ENCODE data around the gene OR52L1. TPM values are rescaled to one million over a fixed set of nuclear protein-coding genes. Genes with fewer than 3 reads are reported as not detected.

The OR52L1 gene
- total RNA-seq, 1 donor from 2014 or later = not detected

GRCh38 chr11:5955586-5955985 is 31.2 kb downstream of the OR52L1 start:
- TF ChIP-seq, protein P1, sequence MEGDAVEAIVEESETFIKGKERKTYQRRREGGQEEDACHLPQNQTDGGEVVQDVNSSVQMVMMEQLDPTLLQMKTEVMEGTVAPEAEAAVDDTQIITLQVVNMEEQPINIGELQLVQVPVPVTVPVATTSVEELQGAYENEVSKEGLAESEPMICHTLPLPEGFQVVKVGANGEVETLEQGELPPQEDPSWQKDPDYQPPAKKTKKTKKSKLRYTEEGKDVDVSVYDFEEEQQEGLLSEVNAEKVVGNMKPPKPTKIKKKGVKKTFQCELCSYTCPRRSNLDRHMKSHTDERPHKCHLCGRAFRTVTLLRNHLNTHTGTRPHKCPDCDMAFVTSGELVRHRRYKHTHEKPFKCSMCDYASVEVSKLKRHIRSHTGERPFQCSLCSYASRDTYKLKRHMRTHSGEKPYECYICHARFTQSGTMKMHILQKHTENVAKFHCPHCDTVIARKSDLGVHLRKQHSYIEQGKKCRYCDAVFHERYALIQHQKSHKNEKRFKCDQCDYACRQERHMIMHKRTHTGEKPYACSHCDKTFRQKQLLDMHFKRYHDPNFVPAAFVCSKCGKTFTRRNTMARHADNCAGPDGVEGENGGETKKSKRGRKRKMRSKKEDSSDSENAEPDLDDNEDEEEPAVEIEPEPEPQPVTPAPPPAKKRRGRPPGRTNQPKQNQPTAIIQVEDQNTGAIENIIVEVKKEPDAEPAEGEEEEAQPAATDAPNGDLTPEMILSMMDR (IDR thresholded peaks at IDR 0.05) = no peak
- peaks cover 5% of the 10 kb centered on the region for H3K9me3 Mint-ChIP-seq (ENCODE audit: unreplicated experiment)
- no peaks in the 10 kb centered on the region for H3K27me3 Mint-ChIP-seq (ENCODE audit: unreplicated experiment)
- no peak overlapping the region for H3K27ac Mint-ChIP-seq (ENCODE audit: unreplicated experiment)
- no peak for DNase-seq (ENCODE audit: extremely low spot score, unreplicated experiment)
- no peaks in the 10 kb centered on the region for H3K36me3 Mint-ChIP-seq (ENCODE audit: unreplicated experiment)
- no peak overlapping the region for H3K4me3 Mint-ChIP-seq (ENCODE audit: unreplicated experiment)
- no peaks in the 10 kb centered on the region for H3K4me1 Mint-ChIP-seq (ENCODE audit: unreplicated experiment)

DNA sequence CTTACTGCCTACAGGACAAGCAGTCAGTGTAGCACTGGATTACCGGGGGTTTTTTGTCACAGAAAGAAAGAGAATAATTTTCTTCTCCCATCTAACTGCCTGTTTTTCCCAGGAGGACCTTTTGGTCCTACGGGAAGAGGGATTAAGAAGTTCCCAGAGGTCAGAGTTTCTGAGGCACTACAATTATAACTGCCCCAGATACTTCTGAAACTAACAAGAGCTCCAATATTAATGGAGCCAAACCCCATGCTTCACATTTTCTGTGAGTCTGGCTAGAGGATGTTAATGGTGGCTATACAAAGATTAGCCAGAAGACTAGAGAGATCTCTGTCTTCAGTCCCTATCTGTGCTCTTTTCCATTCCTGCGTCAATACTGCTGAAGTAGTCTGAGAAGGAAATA is 44.8 kb downstream of the OR52L1 start, which contains the start of gene OR56A3:
Gene OR56A3, plus strand, starts transcription at position 301 of the 400 bp plus-strand sequence. CDS start 5,096 bp downstream, outside the sequence.
- Mint-ChIP-seq H3K4me3 (ENCODE audit: unreplicated experiment) (no peak within 1 kb of the TSS), H3K27ac (ENCODE audit: unreplicated experiment) (no peak within 1 kb of the TSS), H3K36me3 (ENCODE audit: unreplicated experiment) (no peaks in the 10 kb centered on the region), H3K4me1 (ENCODE audit: unreplicated experiment) (no peaks in the 10 kb centered on the region), H3K9me3 (ENCODE audit: unreplicated experiment) (peaks cover 20% of the 10 kb centered on the region), H3K27me3 (ENCODE audit: unreplicated experiment) (no peaks in the 10 kb centered on the region)
- TF ChIP-seq, protein P1 (IDR thresholded peaks at IDR 0.05) = no peak
- DNase-seq (ENCODE audit: extremely low spot score, unreplicated experiment) = no peak

DNA sequence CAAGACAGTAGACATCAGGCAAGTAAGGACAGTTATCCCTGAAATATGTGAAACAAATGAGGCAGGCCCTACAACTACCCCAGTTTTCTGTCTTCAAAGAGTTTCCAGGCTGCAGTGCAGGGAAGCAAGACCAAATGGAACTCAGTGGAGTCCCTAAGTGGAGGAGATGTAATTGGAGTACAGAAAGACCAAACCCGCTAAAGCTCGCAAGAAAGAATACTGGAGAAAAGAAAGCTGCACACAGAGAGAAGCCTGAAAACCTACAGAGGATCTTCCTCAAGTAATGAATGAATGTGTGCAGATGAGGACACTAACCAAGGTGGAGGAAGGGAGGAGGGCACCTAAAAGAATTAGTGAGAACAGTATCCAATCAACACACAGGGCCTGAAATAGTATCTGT is 46.0 kb downstream of the OR52L1 start:
- DNase-seq (ENCODE audit: extremely low spot score, unreplicated experiment) = no peak
- TF ChIP-seq, protein P1 (IDR thresholded peaks at IDR 0.05) = no peak
- no peak overlapping the region for H3K27ac Mint-ChIP-seq (ENCODE audit: unreplicated experiment)
- peaks cover 31% of the 10 kb centered on the region for H3K9me3 Mint-ChIP-seq (ENCODE audit: unreplicated experiment)
- H3K27me3 Mint-ChIP-seq (ENCODE audit: unreplicated experiment) = no peaks in the 10 kb centered on the region
- no peaks in the 10 kb centered on the region for H3K4me1 Mint-ChIP-seq (ENCODE audit: unreplicated experiment)
- H3K36me3 Mint-ChIP-seq (ENCODE audit: unreplicated experiment) = no peaks in the 10 kb centered on the region
- H3K4me3 Mint-ChIP-seq (ENCODE audit: unreplicated experiment) = no peak overlapping the region

- no peak overlapping the region for H3K4me3 Mint-ChIP-seq (ENCODE audit: unreplicated experiment)
- TF ChIP-seq, protein P1 (IDR thresholded peaks at IDR 0.05) = no peak
- H3K27ac Mint-ChIP-seq (ENCODE audit: unreplicated experiment) = no peak overlapping the region
- DNase-seq (ENCODE audit: extremely low spot score, unreplicated experiment) = peak; percentile 76
- no peaks in the 10 kb centered on the region for H3K27me3 Mint-ChIP-seq (ENCODE audit: unreplicated experiment)
- no peaks in the 10 kb centered on the region for H3K4me1 Mint-ChIP-seq (ENCODE audit: unreplicated experiment)
- H3K9me3 Mint-ChIP-seq (ENCODE audit: unreplicated experiment) = peaks cover 35% of the 10 kb centered on the region
- H3K36me3 Mint-ChIP-seq (ENCODE audit: unreplicated experiment) = no peaks in the 10 kb centered on the region
These were observed 48.2 kb downstream of the OR52L1 start for GRCh38 chr11:5938603-5938965.

DNA sequence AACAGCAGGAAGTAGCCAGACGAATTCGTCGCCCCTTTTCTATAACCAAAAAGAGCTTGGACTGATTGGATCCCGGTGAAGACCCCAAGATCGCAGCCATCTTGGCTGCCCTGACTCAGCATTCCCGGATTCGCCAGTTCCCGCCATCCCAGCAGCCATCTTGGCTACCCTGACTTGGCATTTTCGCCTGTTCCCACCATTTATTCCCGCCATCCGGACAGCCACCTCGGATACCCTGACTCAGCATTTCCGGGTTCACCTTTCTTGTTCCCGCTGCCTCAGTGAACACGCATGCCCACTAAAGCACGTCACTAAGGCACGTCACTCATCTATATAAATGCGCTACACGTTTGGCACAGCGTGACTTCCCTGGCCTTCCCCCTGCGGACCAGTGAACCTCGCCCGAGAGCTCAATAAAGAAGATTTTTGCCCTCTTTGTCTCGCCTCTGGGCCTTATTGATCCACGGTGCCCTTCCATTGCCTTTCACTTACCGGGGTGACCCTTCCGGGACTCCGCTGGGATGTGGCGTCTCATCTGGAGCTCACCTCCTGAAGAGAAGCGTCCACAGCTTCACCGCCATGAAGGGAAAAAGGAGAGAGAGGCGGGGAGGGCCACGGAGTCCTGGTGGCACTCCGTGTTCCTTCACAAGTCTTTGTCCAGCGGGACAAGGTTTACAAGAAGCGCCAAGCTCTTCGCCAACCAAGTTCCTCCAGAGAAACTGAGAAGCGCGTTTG is 48.8 kb downstream of the OR52L1 start:
- Mint-ChIP-seq H3K4me1 (ENCODE audit: unreplicated experiment) (no peaks in the 10 kb centered on the region), H3K27ac (ENCODE audit: unreplicated experiment) (no peak overlapping the region), H3K36me3 (ENCODE audit: unreplicated experiment) (no peaks in the 10 kb centered on the region), H3K27me3 (ENCODE audit: unreplicated experiment) (no peaks in the 10 kb centered on the region), H3K4me3 (ENCODE audit: unreplicated experiment) (no peak overlapping the region), H3K9me3 (ENCODE audit: unreplicated experiment) (peaks cover 41% of the 10 kb centered on the region)
- DNase-seq (ENCODE audit: extremely low spot score, unreplicated experiment) = peak; percentile 63
- TF ChIP-seq, protein P1 (IDR thresholded peaks at IDR 0.05) = no peak

Other genes with a start within 250 kb of the OR52L1 start
- gene OR52N4, start 232.7 kb downstream of the OR52L1 start, total RNA-seq = not detected in 2 replicates
- gene OR52N5, start 203.6 kb downstream of the OR52L1 start, total RNA-seq = not detected in 2 replicates
- not detected in 2 replicates for gene OR52N1, start 195.7 kb downstream of the OR52L1 start, total RNA-seq
- not detected in 2 replicates for gene OR52N2, start 178.1 kb downstream of the OR52L1 start, total RNA-seq
- not detected in 2 replicates for gene OR52E6, start 145.1 kb downstream of the OR52L1 start, total RNA-seq
- gene OR52E8, start 129.3 kb downstream of the OR52L1 start, total RNA-seq = not detected in 2 replicates
- not detected in 2 replicates for gene OR52E4, start 106.4 kb downstream of the OR52L1 start, total RNA-seq
- gene OR52E5, start 93.8 kb downstream of the OR52L1 start, total RNA-seq = not detected in 2 replicates
- gene OR56A3, start 44.7 kb downstream of the OR52L1 start, total RNA-seq = not detected in 2 replicates
- not detected in 2 replicates for gene OR56A5, start 18.5 kb downstream of the OR52L1 start, total RNA-seq
- gene OR56A4, start 20.0 kb upstream of the OR52L1 start, total RNA-seq = 0.08 and 0.10 TPM in 2 replicates
- gene OR56A1, start 43.8 kb upstream of the OR52L1 start, total RNA-seq = not detected in 2 replicates
- not detected in 2 replicates for gene OR56B4, start 120.7 kb upstream of the OR52L1 start, total RNA-seq
- not detected in 2 replicates for gene OR52B2, start 183.3 kb upstream of the OR52L1 start, total RNA-seq
- not detected in 2 replicates for gene OR52W1, start 212.2 kb upstream of the OR52L1 start, total RNA-seq
- not detected in 2 replicates for gene C11orf42, start 218.6 kb upstream of the OR52L1 start, total RNA-seq
- gene FHIP1B, start 247.7 kb upstream of the OR52L1 start, total RNA-seq = 23.3 and 25.6 TPM in 2 replicates